ENCODE results near the gene DOK6.

DNA sequence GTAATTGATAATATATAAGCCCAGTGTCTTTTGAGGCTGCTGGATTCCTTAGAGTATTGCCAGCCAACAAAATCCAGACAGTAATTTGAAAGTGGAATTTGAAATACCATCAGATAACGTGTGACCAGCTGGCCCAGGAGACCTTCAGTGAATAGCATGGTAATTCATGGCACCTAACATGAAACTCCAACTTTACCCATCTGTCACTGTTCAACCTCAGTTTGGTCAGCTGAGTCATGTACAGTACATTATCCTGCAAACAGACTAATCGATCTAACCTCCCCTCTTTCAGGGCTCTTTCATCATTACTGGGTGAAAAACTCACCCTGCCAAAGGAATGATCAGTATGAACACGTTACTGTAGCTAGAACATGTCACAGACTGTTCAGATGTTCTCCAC lies 230.6 kb downstream of the DOK6 start:
- TF ChIP-seq, protein P1, sequence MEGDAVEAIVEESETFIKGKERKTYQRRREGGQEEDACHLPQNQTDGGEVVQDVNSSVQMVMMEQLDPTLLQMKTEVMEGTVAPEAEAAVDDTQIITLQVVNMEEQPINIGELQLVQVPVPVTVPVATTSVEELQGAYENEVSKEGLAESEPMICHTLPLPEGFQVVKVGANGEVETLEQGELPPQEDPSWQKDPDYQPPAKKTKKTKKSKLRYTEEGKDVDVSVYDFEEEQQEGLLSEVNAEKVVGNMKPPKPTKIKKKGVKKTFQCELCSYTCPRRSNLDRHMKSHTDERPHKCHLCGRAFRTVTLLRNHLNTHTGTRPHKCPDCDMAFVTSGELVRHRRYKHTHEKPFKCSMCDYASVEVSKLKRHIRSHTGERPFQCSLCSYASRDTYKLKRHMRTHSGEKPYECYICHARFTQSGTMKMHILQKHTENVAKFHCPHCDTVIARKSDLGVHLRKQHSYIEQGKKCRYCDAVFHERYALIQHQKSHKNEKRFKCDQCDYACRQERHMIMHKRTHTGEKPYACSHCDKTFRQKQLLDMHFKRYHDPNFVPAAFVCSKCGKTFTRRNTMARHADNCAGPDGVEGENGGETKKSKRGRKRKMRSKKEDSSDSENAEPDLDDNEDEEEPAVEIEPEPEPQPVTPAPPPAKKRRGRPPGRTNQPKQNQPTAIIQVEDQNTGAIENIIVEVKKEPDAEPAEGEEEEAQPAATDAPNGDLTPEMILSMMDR (IDR thresholded peaks at IDR 0.05 in 4 of 5, conservative IDR thresholded peaks at IDR 0.05 in 1 of 5), result no peak
- no peak for TF ChIP-seq POLR2A (IDR thresholded peaks at IDR 0.05)
